Osteocyte (in vitro differentiated cells): ENCODE measurements around the gene OR2T8. TPM values are rescaled to one million over a fixed set of nuclear protein-coding genes. Genes with fewer than 3 reads are reported as not detected.

Experiments used
- total RNA-seq: library from RNA; stranded (reverse); gene quantifications from 2 replicates; pipeline ENCODE4 v1.2.1, GENCODE V29; 2021

The OR2T8 gene
- total RNA-seq, 1 donor from 2014 or later = not detected

Other genes with a start within 250 kb of the OR2T8 start
- not detected in 2 replicates for gene OR13G1, start 240.5 kb upstream of the OR2T8 start, total RNA-seq
- not detected in 2 replicates for gene OR6F1, start 203.6 kb upstream of the OR2T8 start, total RNA-seq
- not detected in 2 replicates for gene OR14K1, start 181.6 kb upstream of the OR2T8 start, total RNA-seq
- not detected in 2 replicates for gene OR14A2, start 172.1 kb upstream of the OR2T8 start, total RNA-seq
- gene OR1C1, start 159.7 kb upstream of the OR2T8 start, total RNA-seq = not detected in 2 replicates
- gene OR14A16, start 96.1 kb upstream of the OR2T8 start, total RNA-seq = not detected in 2 replicates
- gene OR11L1, start 78.4 kb upstream of the OR2T8 start, total RNA-seq = not detected in 2 replicates
- gene TRIM58, start 63.1 kb upstream of the OR2T8 start, total RNA-seq = 1.2 and 1.5 TPM in 2 replicates
- gene OR2W3, start 24.7 kb upstream of the OR2T8 start, total RNA-seq = 0.52 and 0.75 TPM in 2 replicates
- not detected in 2 replicates for gene OR2AJ1, start 4.6 kb downstream of the OR2T8 start, total RNA-seq
- gene OR2L8, start 28.6 kb downstream of the OR2T8 start, total RNA-seq = not detected in 2 replicates
- not detected in 2 replicates for gene OR2AK2, start 45.0 kb downstream of the OR2T8 start, total RNA-seq
- gene OR2L5, start 93.4 kb downstream of the OR2T8 start, total RNA-seq = not detected in 2 replicates
- gene OR2L2, start 109.8 kb downstream of the OR2T8 start, total RNA-seq = 0.08 and 0.13 TPM in 2 replicates
- not detected in 2 replicates for gene OR2L3, start 126.6 kb downstream of the OR2T8 start, total RNA-seq
- gene OR2L13, start 174.9 kb downstream of the OR2T8 start, total RNA-seq = not detected in 2 replicates
- gene OR2M5, start 224.9 kb downstream of the OR2T8 start, total RNA-seq = not detected in 2 replicates